PFSK-1 (cell line): ENCODE results near the gene ANKS1A.

Experiments
- POLR2AphosphoS5 ChIP-seq: IDR thresholded peaks from 2 replicates; pipeline ENCODE4 v1.6.1; 2012; ENCODE audit warnings: low read depth, mild to moderate bottlenecking, control low read depth, low read length, moderate library complexity
- SIN3A ChIP-seq: IDR thresholded peaks from 2 replicates; pipeline ENCODE4 v1.6.1; 2012; ENCODE audit warnings: mild to moderate bottlenecking, low read length, moderate library complexity, borderline replicate concordance; ENCODE audit not compliant: insufficient read depth

- TF ChIP-seq SIN3A, result no peak
- TF ChIP-seq POLR2AphosphoS5, result no peak
Observed at GRCh38 chr6:35079311-35080000, 190.4 kb downstream of the ANKS1A start.
